Right renal pelvis (tissue), 4 donors: ENCODE results near the gene ABHD14A. TPM values are rescaled to one million over a fixed set of nuclear protein-coding genes. Genes with fewer than 3 reads are reported as not detected.
A peak's percentile ranks its signal among the peaks of the same experiment; 100 is the strongest.
"Not testable (repeated sequence)": the region's sequence is repeated elsewhere in the genome, so short reads cannot be mapped to it uniquely, and the experiment has no call there.

ENCODE experiments used
- DNase-seq, 4 donors: peaks; one replicate each; pipeline ENCODE4 v3.0.0-alpha.2; 2013; ENCODE audit warnings: low read depth in 4 of 4, low spot score in 3 of 4, missing footprints in 1 of 4
- polyA plus RNA-seq, 4 donors: library from polyadenylated mRNA; unstranded; fragments of 120-200 nt; gene quantifications; one replicate each; pipeline ENCODE4 v1.2.1, GENCODE V29; 2013; ENCODE audit not compliant: insufficient read length in 4 of 4

Gene ABHD14A
- polyA plus RNA-seq, 4 donors: 24.1 to 34.7 (median 26.9) TPM

DNA sequence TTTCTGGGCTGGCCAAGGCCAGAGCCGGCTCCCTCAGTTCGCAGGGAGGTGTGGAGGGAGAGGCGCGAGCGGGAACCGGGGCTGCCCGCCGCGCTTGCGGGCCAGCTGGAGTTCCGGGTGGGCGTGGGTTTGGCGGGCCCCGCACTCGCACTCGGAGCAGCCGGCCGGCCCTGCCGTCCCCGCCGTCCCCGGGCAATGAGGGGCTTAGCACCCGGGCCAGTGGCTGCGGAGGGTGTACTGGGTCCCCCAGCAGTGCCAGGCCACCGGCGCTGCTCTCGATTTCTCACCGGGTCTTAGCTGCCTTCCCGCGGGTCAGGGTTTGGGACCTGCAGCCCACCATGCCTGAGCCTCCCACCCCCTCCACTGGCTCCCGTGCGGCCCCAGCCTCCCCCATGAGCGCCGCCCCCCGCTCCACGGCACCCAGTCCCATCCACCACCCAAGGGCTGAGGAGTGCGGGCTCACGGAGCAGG is 15.7 kb downstream of the ABHD14A start:
- DNase-seq: not testable (repeated sequence)

DNA sequence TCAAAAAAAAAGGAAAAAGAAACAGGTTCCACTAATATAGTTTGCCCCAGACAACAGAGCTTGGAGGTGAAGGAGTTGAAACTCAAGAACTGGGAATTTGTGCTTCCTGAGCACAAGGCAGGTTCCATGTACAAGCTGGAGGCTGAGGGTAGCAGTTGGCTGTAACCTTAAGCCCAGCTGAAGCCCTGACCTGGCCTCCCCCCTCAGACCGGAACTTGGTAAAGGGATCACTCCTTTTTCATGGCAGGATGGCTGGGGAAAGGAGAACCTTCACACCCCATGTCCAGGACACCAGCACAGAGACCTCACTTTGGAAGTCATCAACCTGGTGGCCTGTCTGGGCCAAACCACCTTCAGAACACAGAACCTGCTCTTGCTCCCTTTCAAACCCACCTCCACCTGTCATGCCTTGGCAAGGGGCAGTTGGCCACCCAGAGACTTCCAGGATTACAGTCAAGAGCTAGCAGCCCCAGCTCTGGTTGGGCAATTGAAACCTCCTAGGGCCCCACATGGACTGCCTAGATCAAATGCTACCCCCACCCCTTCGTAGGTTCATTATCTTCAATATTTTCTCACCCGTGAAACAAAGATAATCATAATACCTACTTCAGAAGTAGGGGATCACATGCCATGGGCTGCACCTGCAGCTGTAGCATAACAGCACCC is 17.3 kb downstream of the ABHD14A start:
- DNase-seq: no peak

DNA sequence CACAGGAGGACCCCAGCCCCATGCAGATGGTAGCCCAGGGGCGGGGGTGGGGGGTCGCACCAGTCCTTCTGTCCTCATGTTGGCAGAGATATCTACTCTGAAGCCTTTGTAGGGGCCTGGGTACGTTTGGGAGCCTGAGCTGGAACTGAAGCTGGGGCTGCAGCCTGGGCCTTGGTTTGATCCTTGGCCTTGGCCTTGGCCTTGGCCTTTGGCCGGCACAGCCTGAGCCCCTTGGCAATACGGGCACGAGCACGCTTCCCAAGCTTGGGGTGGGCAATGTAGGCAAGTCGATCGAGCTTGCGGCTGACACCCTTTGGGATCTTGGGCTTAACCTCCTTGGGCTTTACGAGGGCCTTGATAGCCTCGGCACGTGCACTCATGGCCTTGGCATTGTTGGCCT is 18.8 kb downstream of the ABHD14A start:
- DNase-seq: not testable (repeated sequence)

DNA sequence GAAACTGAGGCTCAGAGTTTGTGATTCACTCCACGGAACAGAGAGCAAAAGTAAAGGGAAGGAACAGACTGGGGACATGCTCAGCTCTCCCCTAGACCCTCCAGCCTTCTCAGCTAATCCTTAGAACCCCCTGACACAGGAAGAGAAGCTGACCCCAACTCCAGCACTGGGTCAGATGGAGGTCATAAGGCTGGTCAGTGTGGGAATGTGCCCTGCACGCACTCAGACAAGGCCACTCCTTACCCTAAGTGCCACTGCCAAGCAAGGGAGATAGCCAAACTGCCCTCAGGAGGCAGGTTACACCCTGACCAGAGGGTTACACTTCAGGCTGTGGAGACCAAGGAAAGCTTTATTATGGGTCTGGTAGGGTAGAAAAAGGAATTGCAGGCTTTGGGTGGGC is 19.7 kb downstream of the ABHD14A start:
- DNase-seq: no peak

DNA sequence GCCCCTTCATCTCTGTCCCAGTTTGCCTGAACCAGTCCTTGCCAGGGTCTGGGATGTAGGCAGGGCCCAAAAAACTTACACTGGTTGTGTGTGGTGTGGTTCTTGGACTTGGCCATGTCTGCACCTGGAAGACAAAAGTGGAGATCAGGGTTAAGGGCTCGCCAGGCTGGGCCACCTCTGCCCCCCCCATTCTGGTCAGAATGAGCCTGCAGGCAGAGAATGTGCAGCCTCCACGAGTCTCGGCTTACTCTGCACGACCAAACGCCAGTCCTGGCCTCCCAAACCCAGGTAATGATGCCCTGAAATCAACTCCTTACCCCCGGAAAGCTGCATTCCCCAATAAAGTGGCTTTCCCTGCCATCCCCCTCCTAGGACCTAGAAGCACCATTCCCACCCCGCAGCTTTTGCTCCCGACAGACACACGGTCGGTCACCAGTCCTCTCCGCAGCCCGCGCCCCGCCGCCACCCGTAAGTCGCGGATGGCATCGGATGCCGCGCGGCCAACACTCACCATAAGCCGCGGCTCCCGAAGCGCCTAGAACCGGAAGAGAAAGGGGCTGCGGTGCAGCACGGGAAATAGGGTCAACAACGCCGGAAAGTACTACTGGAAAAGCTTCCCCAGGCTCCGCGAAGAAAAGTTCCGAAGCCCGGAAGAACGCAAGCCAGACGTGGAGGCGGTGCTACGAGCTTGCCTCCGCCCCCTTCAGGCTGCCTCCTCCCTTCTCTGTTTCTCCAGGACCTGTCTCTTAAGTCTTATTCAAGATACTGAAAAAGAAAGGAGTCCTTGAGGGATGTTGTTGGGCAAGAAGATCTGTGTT is 20.7 kb downstream of the ABHD14A start, which contains the start of gene RPL29:
TSS of gene RPL29 (minus strand) at position 550 of the 818 bp plus-strand sequence. CDS start at position 116, 434 bp downstream.
- peak; percentile 92 to 94 (median 93) for DNase-seq

DNA sequence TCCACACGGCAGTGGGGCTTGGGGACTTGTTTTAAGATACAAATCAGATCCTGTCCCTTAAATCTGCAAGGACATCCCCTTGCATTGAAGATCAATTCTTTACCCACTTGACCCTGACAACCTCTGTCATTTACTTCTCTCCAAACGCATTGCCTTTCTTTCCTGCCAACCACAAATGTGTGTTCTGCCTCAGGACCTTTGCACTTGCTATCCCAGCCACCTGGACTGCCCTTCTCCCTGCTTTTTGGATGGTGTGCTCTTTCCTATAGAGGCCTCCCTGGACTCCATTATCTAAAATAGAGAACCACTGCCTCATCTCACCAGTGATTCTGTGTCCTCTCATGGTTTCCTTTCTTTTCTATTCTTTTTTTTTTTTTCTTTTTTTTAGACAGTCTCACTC is 22.3 kb downstream of the ABHD14A start:
- no peak for DNase-seq

DNA sequence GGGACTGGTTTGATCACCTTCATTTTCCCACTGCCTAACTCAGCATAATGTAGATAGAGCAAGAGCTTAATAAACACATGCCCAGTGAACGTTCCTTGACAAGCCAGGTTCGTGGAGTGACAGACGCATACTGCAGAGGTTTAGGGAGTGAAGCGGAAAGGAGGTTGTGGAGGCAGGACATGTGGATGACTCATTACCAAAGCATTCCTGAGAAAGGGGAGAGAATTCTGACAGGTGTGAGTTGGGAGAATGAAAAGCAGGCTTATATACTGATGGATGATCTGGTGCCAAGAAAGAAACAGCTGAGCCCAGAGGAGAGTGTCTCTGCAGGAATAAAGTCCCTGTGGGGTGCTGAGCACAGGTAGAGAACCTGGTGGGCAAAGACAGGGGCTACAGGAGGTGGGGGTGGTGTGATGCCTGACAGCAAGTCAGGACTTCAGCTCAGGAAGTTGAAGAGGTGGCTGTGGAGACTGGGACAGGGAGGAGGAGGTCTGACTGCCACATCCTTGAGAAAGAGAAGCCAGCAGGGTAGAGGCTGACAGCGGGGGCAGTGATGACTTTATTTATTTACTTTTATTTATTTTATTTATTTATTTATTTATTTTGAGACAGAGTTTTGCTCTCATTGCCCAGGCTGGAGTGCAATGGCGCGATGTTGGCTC is 23.2 kb downstream of the ABHD14A start:
- no peak for DNase-seq

DNA sequence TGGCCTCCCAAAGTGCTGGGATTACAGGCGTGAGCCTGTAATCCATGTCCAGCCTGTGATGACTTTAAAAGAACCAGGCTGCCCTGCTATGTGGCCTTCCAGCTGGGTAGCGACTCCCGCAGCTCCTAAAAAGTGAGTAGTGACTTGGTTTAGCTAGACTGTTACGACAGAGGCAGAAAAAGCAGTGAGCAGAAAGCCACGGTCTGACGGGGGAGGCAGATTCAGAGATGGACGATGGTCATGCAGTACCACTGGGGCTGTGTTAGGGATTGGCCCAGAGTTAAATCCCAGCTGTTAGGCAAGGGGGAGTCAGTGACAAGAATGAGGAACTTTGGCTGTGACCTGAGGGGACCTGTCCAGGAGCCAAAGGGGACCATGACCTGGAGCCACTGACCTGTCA is 23.9 kb downstream of the ABHD14A start:
- DNase-seq: no peak

DNA sequence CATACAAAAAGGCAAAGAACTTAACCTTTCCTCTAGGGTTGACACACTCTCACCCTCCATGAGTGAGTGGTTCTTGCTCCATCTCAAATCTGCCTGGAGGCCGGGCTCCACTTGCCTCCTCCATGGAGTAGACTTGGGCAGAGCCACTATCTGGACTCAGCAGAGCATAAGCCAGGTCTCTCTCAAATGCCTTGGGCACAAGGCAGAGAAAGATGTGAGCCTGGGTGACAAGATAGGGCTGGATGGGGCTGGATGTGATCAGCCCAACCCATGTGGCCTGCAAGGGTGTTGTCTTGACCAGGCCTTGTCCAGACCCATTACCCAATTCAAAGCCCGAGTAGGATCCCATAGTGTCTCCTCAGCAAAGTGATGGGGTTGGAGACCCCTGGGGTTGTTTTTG is 25.0 kb downstream of the ABHD14A start:
- no peak for DNase-seq

DNA sequence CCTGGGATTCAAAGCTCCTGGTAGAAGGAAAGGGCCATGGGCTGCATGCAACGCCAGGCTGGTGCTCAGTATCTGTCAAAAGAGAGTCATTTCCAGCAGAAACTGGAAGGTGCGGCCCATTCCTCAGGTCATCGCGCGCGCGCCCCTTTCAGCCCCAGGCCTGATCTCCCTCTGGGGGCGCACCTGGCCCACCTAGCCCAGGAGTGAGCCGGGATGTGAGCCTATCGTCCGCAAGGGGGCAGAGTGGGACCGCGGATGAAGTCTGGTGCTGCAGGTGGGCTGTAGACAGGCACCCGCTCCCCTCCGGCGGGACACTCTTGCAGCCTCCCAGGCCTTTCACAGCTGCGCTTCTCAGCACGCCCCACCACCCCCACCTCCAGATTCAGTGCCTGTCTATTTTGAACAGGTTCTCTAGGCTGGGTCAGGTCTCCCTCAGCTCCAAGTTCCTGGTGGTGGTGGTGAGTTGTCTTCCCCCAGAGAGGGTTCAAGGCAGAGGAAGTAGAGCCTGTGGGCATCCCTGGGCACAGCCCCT is 26.6 kb downstream of the ABHD14A start:
- DNase-seq: peak; percentile 68 to 76 (median 70)

DNA sequence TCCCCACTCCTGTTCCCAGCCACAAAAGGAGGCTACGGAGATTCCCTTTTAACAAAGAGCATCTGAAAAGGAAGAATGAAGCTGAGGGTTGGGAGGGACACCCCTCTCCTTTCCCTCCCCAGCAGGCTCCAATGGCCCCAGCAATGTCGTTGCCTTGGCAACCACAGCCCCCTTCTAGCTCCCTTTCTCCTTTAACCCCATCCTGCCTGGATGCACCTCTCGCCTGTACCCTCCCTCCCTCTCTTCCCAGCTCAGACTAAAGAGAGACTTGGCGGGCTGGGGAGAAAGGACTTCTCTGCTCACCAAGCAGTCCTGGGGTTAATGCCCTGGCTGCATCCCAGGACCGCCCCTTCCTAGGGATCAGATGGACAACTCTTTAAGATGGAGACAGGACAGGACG is 27.9 kb downstream of the ABHD14A start:
- DNase-seq: no peak

DNA sequence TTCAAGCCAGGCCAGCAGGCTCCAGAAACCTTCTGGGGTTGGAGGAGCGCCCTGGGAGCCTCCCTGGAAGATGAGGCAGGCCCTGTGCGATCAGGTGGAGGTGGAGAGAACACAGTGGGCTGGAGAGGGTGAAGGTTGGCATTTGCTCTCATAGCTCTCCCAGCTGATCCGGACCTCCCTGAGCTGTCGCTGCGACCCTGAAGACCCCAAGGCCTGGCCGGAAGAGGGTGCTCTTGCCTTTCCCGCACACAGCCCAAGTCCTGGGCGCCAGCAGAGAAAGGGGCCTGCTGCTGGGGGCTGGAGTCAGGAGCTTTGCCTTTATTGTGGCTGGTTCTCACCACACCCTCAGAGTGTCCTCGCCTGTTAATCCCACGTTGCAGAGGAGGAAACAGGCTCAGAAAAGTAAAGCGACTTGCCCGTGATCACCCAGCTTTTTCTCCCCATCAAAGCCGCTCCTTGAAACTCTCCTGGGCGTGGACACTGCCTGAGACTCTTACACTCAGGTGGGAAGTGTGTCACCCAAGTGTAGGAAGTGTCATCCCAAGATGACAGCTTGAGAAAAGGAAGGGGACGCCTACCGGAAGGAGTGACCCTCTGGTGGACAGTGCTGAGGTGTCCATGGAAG is 29.4 kb downstream of the ABHD14A start:
- peak in 3 of 4 donors; percentile 42 to 54 (median 43) for DNase-seq

DNA sequence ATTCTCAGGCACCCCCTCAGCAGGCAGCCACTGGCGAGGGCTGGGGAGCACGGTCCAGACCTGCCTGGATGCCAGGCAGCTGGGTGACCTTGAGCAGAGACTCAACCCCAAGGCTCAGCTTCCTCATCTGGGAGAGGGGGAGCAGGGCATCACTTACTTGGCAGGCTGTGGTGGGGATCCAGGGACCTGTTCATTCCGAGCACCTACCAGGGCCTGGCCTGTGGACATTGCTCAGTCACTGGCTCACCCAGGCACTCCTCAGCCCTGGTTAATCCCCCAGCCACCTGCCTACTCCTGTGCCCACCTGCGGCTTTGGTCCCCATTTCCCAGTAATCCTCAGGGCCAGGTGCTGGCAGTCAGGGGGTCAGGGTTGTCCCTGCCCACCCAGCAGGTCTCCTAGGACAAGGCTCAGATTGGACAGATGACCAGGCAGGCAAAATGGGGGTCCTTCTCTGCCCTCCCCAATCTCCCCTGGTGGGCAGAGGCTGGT is 30.1 kb downstream of the ABHD14A start:
- DNase-seq: no peak

DNA sequence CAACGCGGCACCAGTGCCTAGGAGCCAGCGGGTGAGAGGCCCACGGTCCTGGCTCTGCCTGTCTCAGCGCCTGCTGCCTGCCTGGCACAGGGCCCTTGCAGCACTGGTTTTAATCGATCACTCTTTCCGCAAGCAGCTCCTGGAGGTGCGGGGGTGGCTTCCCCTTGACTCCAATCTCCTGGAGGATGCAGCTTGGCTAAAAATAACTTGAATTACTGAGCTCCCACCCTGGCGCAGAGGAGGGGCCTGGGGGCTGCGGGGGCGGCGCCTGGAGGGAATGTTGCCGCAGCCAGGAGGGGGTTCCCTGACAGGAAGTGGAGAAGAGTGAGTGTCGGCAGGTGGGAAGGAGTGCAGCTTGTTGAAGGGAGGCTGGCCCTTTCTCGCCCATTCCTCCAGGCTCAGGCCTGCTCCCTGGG is 30.7 kb downstream of the ABHD14A start:
- peak in 3 of 4 donors; percentile 39 to 66 (median 61) for DNase-seq

DNA sequence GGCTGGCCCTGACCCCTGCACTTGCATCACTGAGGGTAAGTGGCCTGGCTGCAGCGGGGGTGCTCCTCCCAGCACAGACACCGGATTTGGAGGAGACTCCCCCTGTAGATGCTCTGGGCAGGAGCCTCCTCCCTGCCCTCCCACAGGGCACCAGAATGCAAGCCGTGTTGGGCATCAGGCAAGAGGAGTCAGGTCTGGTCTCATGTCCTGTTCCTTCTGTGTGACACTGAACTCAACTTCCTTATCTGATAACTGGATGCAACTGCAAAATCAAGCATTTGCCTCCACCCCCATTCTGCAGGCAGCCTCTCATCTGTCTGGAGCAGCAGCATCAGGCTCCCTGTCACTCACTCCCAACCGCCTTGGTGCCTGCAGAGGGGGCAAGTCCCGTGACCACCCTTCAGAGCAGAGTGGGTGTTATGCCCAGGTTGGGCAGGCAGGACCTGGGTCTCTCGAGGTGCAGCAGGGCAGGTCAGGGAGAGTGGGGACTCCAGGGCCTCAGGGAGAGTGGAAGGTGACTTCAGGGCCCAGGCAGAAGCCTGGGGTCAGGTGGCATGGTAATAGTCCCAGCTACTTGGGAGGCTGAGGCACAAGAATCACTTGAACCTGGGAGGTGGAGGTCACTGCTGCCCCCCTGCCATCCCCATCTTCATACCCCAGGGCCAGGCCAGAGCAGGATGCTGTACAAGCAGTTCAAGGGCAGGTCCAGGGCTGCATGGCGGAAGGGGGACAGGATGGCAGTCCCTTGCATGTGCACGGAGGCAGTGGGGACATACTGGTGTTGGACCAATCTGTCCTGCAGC is 31.4 kb downstream of the ABHD14A start:
- DNase-seq: no peak

DNA sequence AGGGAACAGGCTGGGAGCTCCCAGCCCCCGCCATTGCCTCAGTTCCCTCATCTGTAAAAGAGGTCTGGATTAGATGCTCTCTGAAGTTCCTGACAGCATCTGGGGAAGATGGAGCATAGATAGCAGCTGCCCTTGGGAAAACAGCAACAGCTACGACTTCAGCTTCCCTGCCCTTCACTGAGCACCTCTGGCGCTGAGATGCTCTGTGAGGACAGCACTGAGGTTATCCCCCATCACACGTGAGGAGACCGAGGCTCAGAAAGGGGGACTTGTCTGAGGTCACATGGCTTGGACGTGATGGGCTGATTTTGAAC is 31.9 kb downstream of the ABHD14A start:
- DNase-seq: no peak

DNA sequence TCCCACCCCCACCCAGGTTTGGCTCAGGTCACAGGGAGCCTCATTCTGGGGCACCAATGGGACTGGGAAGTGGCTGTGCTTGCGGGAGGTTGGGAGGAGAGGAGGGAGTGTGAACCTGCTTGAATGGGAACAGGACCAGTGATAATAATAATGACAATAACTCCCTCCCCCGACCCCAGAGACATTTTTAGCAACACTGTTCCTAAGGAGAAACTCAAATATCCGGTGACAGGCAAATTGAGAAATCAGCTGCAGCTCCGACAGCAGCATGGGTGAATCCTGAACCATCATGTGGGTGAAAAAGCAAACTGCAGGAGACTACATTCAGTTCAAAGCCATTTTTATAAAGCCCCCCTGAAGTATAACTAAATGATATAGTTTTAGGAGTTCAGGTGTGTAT is 32.4 kb downstream of the ABHD14A start:
- DNase-seq: no peak

DNA sequence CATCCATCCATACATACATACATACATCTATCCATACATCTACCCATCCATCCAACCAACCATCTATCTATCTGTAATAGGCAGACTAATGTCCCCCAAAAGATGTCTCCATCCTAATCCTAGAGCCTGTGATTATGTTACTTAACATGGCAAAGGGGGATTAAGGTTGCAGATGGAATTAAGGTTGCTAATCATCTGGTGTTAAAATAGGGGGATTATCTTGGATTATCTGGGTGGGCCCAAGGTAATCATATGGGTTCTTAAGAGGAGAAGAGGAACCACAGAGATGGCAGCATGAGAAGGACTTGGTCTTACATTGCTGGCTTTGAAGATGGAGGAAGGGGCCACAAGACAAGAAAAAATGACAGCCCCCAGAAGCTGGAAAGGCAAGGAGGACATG is 35.6 kb downstream of the ABHD14A start:
- DNase-seq: no peak

DNA sequence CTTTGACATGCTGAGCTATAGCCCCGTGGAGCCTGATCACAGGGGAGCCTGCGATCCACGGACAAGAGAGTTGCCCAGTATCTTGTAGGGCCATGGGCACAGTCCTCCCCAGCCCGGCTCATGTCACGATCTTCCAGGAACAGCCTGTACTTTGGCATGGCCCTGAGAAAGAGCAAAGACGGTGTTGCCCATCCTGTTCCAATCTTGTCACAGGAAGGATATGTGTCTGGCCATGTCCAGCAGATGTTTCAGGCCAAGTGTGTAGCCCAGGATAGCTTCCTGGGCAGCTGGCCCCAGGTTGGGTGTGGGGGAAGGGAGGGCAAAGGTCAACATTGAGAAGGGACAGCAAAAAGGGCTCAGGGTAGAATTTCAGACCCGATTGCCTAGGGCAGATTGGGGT is 37.8 kb downstream of the ABHD14A start:
- no peak for DNase-seq
